ENCODE results near the gene PRKCA.

DNA sequence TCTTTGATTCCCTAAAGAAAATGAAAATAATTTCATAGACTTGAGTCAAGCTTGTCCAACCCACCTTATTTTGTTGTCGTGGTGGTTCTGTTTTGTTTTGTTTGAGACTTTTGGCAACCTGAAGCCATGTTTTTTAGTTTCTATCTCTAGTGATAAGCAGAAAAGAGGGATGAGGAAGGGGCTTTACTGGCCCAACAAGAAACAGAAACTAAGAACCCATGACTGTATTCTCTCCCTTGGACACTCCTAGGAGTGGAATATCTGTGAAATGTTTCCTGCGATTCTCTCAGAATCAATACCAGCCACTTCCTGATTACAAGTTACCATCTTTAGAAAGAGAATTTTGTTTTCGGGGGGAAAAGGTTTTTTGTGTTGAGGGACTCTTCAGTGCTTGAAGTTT lies 207.5 kb downstream of the PRKCA start:
- TF ChIP-seq, protein P1, sequence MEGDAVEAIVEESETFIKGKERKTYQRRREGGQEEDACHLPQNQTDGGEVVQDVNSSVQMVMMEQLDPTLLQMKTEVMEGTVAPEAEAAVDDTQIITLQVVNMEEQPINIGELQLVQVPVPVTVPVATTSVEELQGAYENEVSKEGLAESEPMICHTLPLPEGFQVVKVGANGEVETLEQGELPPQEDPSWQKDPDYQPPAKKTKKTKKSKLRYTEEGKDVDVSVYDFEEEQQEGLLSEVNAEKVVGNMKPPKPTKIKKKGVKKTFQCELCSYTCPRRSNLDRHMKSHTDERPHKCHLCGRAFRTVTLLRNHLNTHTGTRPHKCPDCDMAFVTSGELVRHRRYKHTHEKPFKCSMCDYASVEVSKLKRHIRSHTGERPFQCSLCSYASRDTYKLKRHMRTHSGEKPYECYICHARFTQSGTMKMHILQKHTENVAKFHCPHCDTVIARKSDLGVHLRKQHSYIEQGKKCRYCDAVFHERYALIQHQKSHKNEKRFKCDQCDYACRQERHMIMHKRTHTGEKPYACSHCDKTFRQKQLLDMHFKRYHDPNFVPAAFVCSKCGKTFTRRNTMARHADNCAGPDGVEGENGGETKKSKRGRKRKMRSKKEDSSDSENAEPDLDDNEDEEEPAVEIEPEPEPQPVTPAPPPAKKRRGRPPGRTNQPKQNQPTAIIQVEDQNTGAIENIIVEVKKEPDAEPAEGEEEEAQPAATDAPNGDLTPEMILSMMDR (conservative IDR thresholded peaks at IDR 0.05; ENCODE audit: low read depth, low read length), result no peak
- TF ChIP-seq EZH2 (IDR thresholded peaks at IDR 0.05; ENCODE audit: low read length, unreplicated experiment), result no peak
- TF ChIP-seq EZH2phosphoT487 (IDR thresholded peaks at IDR 0.05; ENCODE audit: borderline replicate concordance, low read length), result no peak
